Neural crest cell (in vitro differentiated cells): Measurements from ENCODE around the gene SLC4A4. TPM values are rescaled to one million over a fixed set of nuclear protein-coding genes. Genes with fewer than 3 reads are reported as not detected.

ENCODE experiments used
- DNase-seq: peaks from one replicate; pipeline ENCODE4 v3.0.0; 2021; ENCODE audit warnings: low read depth, mixed read lengths, low spot score
- H3K27ac Mint-ChIP-seq: one replicate; pipeline ENCODE4 v1.8.0; 2021; ENCODE audit warnings: mild to moderate bottlenecking, mixed read lengths; ENCODE audit not compliant: unreplicated experiment
- H3K27me3 Mint-ChIP-seq: 2 replicates; pipeline ENCODE4 v1.8.0; 2021; ENCODE audit warnings: low read depth, mild to moderate bottlenecking, mixed read lengths
- H3K36me3 Mint-ChIP-seq: 2 replicates; pipeline ENCODE4 v1.8.0; 2021; ENCODE audit warnings: low read depth, mild to moderate bottlenecking, mixed read lengths
- H3K4me1 Mint-ChIP-seq: 2 replicates; pipeline ENCODE4 v1.8.0; 2021; ENCODE audit warnings: mixed read lengths
- H3K4me3 Mint-ChIP-seq: one replicate; pipeline ENCODE4 v1.8.0; 2021; ENCODE audit warnings: mild to moderate bottlenecking, mixed read lengths
- H3K9me3 Mint-ChIP-seq: 2 replicates; pipeline ENCODE4 v1.8.0; 2021; ENCODE audit warnings: mixed read lengths
- CTCF ChIP-seq: fragments of 200-600 bp; sonication (generic); conservative IDR thresholded peaks from 2 replicates; pipeline ENCODE4 v1.5.0; 2021; ENCODE audit warnings: antibody characterized with exemption, mild to moderate bottlenecking
- total RNA-seq: library from RNA; stranded (reverse); gene quantifications from 2 replicates; pipeline ENCODE4 v1.2.1, GENCODE V29; 2021

SLC4A4 gene
- total RNA-seq, 1 donor from 2014 or later = 4.0 TPM

DNA sequence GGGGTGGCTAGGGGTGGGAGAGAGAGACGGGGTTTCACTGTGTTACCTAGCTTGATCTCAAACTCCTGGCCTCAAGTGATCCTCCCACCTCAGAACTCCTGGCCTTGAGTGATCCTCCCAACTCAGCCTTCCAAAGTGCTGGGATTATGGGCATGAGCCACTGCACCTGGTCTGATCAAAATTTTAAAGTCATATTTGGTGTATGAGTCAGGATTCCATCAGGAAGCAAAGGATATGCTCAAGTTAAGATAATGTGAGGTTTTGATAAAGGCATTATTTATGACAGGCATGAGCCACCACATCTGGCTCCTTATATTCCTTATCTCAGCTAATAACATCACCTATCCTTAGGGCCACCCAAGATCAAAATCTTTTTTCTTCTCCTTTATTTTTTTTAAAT lies 182.0 kb downstream of the SLC4A4 start:
- no peak overlapping the region for H3K4me3 Mint-ChIP-seq
- TF ChIP-seq CTCF = no peak

DNA sequence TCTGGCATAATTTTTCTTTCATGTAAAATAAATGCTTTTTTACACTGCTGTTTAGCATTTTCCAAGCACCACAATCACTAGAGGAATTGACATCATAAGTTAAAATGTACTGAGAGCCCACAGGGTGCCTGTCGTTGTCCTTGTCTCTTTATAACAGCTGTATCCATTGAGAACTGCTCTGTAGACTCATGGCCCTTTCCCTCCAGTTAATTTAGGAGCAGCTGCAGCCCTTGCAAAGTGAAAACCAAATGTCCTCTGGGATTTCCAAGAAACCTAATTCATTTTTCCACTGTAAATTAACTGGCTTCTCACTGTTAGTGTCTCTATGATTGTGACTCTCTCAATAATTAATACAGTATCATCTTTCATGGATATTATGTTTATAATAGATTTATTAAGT lies 185.9 kb downstream of the SLC4A4 start:
- TF ChIP-seq CTCF = no peak
- H3K4me3 Mint-ChIP-seq = no peak overlapping the region
- no peaks in the 10 kb centered on the region for H3K27me3 Mint-ChIP-seq
- H3K9me3 Mint-ChIP-seq = no peaks in the 10 kb centered on the region
- DNase-seq = no peak
- H3K4me1 Mint-ChIP-seq = no peaks in the 10 kb centered on the region
- no peaks in the 10 kb centered on the region for H3K36me3 Mint-ChIP-seq
- no peak overlapping the region for H3K27ac Mint-ChIP-seq

More for the DNA sequence above, 182.0 kb downstream of the SLC4A4 start:
- Mint-ChIP-seq H3K4me1 (no peaks in the 10 kb centered on the region), H3K9me3 (peaks cover 3% of the 10 kb centered on the region), H3K27me3 (no peaks in the 10 kb centered on the region), H3K27ac (no peak overlapping the region), H3K36me3 (no peaks in the 10 kb centered on the region)
- DNase-seq = no peak

DNA sequence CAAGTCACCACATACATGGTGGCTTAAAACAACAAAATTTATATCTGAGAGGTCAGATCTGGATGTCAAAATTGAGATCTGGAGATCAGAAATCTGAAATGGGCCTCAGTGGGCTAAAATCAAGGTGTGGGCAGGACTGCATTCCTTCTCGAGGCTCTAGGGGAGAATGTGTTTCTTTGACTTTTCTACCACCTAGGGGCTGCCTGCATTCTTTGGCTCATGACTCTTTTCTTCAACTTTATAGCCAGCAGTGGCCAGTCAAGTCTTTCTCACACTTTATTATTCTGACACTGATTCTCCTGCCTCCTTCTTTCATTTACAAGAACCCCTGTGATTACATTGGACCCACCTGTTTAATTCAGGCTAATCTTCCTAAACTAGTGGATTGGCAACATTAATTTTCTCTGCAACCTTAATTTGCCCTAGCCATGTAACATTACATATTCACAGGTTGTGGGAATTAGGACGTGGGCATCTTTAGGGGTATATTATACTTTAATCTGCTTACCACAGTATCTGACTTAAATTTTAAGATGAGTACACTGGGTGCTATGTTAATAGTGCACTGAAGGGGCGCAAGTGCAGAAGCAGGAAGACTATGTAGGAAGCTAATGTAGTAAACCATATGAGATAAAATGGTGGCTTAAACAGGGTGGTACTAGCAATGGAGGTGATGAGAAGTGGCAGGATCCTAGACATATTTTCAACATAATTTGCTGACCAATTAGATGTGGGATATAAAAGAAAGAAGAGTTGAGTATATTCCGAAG lies 188.0 kb downstream of the SLC4A4 start:
- Mint-ChIP-seq H3K27me3 (no peaks in the 10 kb centered on the region), H3K27ac (no peak overlapping the region)
- DNase-seq = no peak

DNA sequence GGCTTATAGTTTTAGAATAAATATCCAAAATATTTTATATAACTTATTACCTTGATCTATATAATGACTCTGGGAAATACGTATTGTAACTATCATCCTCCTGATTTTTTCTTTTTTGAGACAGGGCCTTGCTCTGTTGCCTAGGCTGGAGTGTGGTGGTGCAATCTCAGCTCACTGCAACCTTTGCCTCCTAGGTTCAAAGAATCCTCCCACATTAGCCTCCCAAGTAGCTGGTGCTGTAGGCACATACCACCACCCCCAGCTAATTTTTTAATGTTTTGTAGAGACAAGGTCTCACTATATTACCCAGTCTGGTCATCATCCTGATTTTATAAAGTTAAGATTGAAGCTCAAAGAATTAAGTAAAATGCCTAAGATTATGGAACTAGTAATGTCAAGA lies 193.6 kb downstream of the SLC4A4 start:
- Mint-ChIP-seq H3K27ac (no peak overlapping the region), H3K27me3 (no peaks in the 10 kb centered on the region), H3K4me3 (no peak overlapping the region), H3K36me3 (no peaks in the 10 kb centered on the region), H3K9me3 (no peaks in the 10 kb centered on the region), H3K4me1 (no peaks in the 10 kb centered on the region)
- no peak for TF ChIP-seq CTCF
- no peak for DNase-seq

More for the DNA sequence above, 188.0 kb downstream of the SLC4A4 start:
- Mint-ChIP-seq H3K36me3 (no peaks in the 10 kb centered on the region), H3K4me1 (no peaks in the 10 kb centered on the region), H3K4me3 (no peak overlapping the region), H3K9me3 (no peaks in the 10 kb centered on the region)
- peak; percentile 38 for TF ChIP-seq CTCF

DNA sequence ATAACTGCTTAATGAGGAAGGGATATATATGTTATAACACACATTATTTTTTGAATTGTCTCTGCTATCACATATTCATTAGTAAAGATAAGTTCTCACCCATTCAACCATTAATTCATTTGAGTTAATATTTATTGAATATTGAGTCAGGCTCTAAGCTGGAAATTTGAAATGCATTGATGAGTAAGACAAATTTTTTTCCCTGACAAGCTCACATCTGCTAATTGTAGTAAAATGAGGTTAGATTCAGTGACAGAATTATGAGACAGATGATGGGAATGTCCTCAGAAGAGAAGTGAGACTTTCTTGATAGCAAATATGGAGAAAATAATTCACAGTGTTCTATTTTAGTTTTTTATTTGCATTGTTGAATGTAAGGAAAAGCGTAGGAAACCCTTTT lies 194.3 kb downstream of the SLC4A4 start:
- Mint-ChIP-seq H3K27ac (no peak overlapping the region), H3K27me3 (no peaks in the 10 kb centered on the region), H3K4me1 (no peaks in the 10 kb centered on the region), H3K9me3 (no peaks in the 10 kb centered on the region), H3K4me3 (no peak overlapping the region), H3K36me3 (no peaks in the 10 kb centered on the region)
- TF ChIP-seq CTCF = no peak
- DNase-seq = no peak
